GM19035 (cell line): ENCODE results near the gene KRTAP10-6.
"Not testable (repeated sequence)": the region's sequence is repeated elsewhere in the genome, so short reads cannot be mapped to it uniquely, and the experiment has no call there.

Source experiments
- ATAC-seq: cut with Tn5 transposase; IDR thresholded peaks from one replicate; pipeline ENCODE4 v1.9.1; 2021; ENCODE audit not compliant: unreplicated experiment

Gene KRTAP10-6, protein sequence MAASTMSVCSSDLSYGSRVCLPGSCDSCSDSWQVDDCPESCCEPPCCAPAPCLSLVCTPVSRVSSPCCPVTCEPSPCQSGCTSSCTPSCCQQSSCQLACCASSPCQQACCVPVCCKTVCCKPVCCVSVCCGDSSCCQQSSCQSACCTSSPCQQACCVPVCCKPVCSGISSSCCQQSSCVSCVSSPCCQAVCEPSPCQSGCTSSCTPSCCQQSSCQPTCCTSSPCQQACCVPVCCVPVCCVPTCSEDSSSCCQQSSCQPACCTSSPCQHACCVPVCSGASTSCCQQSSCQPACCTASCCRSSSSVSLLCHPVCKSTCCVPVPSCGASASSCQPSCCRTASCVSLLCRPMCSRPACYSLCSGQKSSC

DNA sequence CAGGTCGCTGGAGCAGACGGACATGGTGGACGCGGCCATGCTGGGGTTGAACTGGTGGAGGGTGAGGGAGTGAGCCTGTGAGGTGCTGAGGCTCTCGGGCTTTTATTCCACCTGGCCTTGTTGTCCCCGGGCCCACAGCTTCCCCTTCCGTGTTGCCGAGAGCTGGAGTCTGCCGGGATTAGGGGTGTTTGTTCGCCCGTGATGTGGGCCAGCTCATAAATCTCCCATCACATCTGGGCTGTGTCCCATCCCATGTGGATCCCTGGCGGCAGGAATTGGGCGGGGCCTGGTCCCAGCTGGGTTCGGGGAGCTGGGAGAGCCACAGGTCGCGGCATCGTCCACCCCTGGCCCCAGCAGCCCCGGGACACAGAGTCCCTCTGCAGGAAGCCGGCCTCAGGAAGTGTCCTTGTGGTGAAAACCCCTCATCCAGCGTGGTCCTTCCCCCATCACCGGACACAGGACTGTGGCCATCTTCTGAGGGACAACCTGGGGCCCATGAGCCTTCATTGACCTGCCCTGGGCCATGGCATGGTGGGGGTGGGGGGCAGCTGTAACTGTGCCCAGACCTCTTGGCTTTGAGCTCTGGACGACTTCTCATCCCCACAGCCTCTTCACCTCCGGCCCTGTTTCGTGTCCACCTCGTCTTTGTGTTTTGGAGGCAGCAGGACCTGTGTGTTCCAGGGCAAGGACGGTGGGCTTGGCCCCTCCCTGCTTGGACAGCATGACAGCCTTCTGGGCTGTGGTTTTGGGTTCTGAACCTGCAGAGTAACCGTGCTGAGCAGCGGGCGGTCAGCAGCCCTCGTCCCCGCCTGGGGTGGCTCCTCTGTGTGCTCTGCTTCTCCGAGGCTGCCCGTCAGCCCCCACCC is at the start of gene KRTAP10-6:
TSS of gene KRTAP10-6 (minus strand) at position 60 of the 866 bp plus-strand sequence. CDS start at position 39, 21 bp downstream.
- ATAC-seq: no peak

DNA sequence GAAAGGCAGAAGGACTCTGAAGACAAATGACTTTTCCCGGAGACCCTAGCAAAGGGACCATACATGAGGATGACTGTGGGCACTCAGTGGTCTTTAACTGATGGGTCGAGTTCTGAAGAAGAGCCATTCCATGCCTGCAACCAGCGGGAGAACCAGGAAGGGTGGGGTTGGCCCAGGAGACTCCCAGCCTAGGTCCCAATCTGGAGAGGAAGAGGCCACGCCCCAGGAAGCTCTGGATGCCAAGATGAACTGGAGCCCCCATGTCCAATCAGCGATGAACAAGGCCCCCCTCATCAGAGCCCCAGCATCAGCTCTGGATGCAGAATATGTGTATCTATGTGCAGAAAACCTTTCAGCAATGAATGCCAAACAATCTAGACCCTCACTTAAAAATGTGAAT is 48.5 kb upstream of the KRTAP10-6 start:
- no peak for ATAC-seq

DNA sequence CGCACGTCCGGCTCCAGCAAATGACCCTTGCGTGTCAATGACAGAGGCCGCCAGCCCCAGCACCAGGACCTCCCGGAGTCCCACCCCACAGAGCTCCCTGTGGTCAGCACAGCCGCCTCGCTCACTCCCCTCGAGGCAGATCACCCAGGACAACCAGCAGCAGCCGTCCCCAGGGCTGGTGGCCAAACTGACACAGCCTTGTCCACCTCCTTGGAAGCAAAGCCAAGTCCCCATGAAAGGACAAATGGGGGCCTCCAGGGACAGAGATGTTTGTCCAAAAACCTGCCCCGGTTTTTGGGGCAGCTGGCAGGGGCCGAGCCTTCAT is 47.0 kb upstream of the KRTAP10-6 start:
- ATAC-seq: no peak

DNA sequence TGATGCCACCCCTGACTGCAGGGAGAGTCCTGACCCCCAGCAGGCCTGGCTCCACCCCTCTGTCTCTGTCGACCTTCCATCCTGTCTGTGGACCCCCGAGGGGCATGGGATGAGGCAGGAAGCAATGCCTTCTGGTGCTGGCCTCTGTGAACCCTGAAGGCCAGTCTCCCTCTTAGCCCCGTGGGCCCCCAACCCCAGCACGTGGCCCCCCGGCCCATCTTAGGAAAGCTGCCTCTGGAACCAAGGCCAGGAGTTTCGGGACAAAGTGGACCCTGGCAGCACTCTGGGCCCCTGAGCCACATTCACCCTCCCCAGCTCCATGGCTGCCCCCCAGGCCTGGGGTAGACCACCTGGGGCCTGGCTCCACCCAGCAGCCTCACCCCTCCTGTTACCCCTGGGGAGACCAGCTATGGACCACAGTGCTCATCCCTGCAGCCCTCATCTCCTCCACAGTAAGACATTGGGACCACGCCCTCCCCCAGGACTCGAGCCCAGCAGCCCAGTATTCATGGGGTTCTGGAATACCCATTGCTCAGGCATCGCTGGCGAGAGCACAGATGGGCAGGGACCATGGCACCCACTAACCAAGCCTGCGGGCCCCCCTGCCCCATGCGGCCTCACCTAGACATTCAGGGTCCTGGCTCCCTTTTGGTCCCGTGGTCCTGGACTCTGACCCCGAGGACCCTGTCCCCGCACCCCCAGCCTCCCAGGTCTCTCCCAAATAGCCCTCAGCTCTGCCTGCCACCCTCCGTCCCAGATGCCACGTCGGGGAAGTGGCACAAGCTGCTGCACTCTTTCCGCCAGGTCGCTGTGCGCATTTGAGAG is 46.4 kb upstream of the KRTAP10-6 start:
- ATAC-seq: not testable (repeated sequence)

DNA sequence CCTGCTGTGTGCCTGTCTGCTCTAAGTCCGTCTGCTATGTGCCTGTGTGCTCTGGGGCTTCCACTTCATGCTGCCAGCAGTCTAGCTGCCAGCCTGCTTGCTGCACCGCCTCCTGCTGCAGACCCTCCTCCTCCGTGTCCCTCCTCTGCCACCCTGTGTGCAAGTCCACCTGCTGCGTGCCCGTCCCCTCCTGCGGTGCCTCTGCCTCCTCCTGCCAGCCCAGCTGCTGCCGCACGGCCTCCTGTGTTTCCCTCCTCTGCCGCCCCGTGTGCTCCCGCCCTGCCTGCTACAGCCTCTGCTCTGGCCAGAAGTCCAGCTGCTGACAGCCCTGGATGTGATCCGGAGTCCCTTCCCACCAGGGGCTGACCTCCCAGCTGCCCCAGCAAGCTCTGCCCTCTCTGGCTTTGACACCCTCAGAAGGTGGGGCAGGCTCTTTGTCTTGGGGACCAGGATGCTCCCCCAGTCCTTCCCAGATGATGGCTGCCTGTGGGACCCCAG is 45.6 kb upstream of the KRTAP10-6 start:
- ATAC-seq: not testable (repeated sequence)

DNA sequence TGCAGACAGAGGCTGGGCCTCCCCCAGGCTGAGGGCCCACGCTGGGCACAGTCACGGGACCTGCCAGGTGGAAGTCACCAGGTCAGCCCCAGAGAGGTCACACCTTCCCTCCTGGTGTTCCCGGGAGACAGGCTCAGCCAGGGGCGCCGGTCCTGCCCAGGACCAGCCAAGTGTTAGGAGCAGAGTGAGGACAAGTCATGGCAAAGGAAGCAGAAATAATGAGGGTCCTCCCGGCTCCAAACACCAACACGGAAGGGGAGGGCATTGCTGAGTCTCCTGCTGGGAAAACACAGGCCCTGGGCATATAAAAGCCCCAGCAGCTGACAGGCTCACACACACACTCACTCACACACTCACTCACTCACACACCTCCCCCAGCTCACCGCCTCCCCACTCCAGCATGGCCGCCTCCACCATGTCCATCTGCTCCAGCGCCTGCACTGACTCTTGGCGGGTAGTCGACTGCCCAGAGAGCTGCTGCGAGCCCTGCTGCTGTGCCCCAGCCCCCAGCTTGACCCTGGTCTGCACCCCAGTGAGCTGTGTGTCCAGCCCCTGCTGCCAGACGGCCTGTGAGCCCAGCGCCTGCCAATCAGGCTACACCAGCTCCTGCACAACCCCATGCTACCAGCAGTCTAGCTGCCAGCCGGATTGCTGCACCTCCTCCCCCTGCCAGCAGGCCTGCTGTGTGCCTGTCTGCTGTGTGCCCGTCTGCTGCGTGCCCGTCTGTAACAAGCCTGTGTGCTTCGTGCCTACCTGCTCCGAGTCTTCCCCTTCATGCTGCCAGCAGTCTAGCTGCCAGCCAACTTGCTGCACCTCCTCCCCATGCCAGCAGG is 44.9 kb upstream of the KRTAP10-6 start, which contains the start of gene KRTAP10-10:
TSS of gene KRTAP10-10 (plus strand) at position 339 of the 833 bp plus-strand sequence. CDS start at position 401, 62 bp downstream.
- no peak for ATAC-seq

DNA sequence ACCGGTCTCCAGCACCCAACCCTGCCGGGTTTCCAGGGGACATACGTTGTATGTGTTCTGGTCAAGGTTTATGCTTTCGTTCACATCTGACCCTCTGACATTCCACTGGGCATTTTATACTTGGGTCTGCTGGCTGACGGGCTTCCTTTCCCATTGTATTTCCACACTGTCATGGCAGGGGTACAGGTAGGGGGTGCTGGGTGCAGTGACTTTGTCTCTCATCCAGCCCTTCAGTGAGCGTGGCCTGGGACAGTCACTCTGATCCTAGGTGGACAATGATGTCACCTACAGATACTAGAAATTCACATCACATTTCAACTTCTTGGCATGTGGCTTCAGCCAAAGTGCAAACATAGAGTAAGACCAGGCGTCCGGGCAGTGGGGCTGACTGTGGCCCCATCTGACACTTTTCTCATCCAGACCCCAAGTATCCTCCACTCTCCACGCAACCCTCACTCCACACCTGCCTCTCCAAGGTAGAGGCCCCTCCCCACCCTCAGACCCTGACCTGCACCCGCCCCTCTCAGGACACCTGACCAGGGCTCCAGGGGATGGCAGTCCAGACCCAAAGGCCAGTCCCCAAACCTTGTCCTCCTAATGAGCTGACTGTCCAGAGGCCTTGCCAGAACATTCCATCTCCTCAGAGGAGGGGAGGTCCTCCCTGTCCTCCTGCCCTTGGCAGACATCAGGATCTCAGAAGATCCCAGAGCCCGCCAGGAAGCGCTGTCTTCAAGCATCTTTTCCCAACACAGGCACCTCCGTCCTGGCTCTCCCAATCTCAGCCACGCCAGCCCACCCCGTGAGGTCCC is 44.1 kb upstream of the KRTAP10-6 start:
- no peak for ATAC-seq

DNA sequence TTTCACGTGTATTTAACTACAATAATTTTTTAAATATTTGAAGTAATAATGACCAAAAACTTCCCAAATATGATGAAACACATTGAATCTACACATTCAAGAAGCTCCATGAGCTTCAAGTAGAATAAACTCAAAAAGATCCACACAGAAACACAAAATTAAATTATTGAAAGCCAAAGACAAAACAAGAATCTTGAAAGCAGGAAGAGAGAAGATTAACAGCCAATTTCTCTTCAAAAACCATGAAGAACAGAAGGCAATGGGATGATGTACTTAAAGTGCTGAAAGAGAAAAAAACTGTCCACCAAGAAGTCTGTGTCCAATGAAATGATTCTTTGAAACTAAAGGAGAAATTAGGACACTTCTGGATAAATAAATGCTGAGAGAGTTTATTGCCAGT is 39.8 kb upstream of the KRTAP10-6 start:
- ATAC-seq: no peak

DNA sequence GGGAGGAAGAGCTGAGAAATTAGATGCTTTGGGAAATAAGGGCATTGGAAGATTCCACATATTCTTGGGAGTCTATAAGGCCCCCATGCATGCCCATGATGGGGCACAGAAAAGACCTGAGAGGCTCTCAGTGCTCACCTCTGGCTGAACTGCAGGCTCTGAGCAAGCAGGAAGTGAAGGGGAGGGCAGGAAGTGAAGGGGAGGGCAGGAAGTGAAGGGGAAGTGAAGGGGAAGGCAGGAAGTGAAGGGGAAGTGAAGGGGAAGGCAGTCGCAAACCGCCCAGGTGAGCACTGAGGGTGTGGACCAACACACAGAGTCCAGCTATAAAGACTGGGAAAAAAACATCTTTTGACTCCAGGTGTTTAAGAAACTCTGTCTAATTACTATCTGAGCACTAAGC is 38.1 kb upstream of the KRTAP10-6 start:
- no peak for ATAC-seq

DNA sequence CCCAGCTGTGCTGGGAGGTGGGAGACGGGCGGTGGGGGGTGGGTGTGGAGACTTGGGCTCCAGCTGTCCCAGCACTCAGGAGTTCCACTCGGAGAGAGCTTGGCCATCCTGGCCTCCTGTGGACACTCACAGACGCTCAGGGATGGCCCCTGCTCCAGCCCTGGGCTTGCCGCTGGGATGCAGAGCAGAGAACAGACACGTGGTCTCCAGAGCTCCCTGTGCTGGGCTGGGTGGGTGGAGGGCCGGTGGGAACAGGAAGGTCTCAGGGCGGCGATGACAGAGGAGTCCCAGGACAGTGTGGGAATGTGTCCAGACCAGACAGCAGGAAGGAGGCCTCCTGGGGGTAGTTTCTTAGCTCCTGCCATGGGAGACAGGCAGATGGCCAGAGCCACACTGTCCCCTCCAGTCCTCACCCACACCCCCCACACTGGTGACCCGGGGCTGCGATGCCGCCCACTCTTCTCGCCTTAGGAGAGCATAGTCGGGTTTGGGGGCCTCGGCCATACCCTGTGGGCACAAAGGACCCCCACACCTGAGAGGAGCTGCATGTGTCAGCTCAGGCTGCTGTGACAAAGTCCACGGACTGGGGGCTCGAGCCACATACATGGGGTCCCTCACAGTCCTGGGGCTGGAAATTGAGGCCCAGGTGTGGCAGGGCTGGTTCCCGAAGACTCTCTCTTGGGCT is 36.5 kb upstream of the KRTAP10-6 start:
- no peak for ATAC-seq

DNA sequence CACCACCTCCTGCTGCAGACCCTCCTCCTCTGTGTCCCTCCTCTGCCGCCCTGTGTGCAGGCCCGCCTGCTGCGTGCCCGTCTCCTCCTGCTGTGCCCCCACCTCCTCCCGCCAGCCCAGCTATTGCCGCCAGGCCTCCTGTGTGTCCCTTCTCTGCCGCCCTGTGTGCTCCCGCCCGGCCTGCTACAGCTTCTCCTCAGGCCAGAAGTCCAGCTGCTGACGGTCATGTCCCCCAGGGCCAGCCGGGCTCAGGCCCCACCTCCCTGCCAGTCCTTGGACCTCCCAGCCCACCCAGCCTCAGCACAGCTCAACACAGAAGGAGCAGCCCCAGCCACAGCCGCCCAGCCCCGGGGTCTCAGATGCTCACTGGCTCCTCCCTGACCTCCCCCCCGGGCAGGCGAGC is 35.5 kb upstream of the KRTAP10-6 start:
- not testable (repeated sequence) for ATAC-seq

DNA sequence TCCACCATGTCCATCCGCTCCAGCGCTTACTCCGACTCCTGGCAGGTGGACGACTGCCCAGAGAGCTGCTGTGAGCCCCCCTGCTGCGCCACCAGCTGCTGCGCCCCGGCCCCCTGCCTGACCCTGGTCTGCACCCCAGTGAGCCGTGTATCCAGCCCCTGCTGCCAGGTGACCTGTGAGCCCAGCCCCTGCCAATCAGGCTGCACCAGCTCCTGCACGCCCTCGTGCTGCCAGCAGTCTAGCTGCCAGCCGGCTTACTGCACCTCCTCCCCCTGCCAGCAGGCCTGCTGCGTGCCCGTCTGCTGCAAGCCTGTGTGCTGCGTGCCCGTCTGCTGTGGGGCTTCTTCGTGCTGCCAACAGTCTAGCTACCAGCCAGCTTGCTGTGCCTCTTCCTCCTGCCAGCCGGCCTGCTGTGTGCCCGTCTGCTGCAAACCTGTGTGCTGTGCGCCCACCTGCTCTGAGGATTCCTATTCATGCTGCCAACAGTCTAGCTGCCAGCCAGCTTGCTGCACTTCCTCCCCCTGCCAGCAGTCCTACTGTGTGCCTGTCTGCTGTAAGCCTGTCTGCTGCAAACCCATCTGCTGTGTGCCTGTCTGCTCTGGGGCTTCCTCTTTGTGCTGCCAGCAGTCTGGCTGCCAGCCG is 35.0 kb upstream of the KRTAP10-6 start:
- ATAC-seq: not testable (repeated sequence)

DNA sequence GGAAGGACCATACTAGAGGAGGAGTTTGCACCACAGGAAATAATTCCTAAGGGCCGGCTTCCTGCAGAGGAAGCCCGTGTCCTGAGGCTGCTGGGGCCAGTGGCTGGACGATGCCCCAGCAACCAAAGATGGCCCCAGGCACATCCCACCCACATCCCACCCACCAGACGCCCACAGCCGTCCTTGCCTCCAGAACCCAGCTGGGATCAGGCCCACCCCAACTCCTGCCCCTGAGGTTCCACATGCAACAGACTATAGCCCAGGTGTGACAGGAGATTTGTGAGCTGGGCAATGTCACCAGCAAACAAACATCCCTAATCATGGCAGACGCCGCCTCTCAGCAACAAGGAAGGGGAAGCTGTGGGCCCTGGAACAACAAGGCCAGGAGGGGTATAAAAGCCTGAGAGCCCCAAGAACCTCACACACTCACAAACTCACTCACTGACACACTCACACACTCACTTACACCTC is 34.4 kb upstream of the KRTAP10-6 start, which contains the start of gene KRTAP10-9:
TSS of gene KRTAP10-9 (plus strand) at position 421 of the 471 bp plus-strand sequence. CDS start 79 bp downstream, outside the sequence.
- no peak for ATAC-seq

DNA sequence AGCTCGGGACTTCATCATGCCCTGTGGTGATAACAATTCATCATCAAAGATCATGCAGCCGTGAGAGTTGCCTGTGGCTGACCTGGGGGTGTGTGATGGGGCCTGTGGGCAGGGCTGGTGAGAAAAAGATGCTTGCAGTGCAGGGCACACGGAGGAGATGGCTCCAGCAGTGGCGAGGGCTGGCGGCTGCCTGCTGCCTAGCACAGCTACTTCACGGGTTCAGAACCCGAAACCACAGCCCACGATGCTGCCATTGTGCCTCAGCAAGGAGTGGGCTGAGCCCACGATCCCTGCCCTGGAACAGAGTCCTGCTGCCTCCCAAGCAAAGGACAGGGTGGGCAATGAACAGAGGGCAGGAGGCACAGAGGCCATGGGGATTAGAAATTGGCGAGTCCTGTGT is 34.0 kb upstream of the KRTAP10-6 start:
- no peak for ATAC-seq

DNA sequence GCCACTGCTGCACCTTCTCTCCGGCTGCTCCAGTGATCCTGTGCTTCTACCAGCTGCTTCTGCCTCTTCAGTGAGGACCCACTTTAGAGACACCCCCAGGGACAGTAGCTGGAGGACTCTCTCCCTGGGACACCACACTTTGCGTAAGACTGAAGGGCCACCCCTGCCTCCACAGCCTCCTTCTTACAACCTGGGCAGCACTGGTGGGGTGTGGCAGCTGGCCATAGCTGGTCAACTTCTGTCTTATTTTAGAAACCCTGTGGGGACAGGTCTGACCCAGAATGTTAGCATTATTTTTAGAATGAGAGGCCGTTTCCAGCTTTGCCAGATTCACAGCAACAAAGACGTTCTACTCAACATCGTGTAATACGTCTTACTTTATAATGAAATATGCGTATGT is 33.5 kb upstream of the KRTAP10-6 start:
- no peak for ATAC-seq

DNA sequence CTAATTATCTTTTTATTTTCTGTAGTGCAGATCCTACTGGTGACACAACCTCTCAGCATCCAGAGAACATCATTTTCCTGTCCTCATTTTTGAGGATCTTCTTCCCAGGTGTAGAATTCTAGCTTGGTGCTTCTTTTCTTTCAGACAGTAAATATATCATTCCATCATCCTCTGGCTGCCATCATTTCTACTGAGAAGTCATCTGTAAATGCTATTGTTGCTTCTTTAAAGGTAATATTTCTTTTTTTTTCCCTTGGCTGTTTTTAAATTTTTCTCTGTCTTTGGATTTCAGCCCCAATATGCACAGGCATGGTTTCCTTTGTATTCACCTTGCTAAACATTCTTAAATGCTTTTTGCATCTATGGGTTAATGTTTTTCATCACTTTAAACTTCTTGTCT is 31.3 kb upstream of the KRTAP10-6 start:
- ATAC-seq: no peak

DNA sequence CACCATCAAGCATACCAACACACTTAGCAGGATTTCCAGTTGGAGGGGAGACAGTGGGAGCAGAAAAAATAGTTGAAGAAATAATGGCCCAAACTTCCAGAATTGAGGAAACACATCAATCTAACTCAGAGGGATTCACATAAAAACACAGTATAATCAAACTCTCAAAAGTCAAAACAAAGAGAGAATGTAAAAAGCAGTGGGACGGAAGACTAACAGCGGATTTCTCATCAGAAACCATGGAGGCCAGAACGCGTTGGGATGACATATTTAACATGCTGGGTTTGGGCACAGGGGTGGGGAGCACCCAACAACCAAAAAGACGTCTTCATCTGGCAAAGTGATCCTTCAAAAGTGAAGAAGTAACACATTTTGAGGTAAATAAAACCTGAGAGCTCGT is 27.6 kb upstream of the KRTAP10-6 start:
- ATAC-seq: no peak

DNA sequence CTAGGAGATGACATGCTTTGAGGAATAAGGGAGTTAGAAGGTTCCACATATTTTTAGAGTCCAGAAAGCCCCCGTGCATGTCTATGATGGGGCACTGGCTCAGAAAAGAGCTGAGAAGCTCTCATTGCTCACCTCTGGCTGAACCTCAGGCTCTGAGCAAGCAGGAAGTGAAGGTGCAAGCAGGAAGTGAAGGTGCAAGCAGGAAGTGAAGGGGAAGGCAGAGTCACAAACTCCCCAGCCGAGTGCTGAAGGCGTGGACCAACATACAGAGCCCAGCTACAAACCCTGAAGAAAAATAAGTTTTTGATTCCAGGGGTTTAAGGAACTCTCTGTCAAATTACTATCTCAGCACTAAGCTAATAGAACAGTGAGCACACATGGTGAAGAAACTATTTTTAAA is 26.6 kb upstream of the KRTAP10-6 start:
- no peak for ATAC-seq
